Activated CD4-positive, alpha-beta T cell treated with anti-CD3 and anti-CD28 coated beads, Interleukin-2, amount 10 ng/mL, durations not matched to agents 24 days and 14 days (primary cell): Measurements from ENCODE around the gene ZC3H7A. TPM values are rescaled to one million over a fixed set of nuclear protein-coding genes. Genes with fewer than 3 reads are reported as not detected.
A peak's percentile ranks its signal among the peaks of the same experiment; 100 is the strongest.
"Not testable (repeated sequence)": the region's sequence is repeated elsewhere in the genome, so short reads cannot be mapped to it uniquely, and the experiment has no call there.

Source experiments
- DNase-seq: peaks from one replicate; pipeline ENCODE4 v3.0.0; 2022
- H3K27ac Mint-ChIP-seq: one replicate; pipeline ENCODE4 v1.8.0; 2022; ENCODE audit warnings: mild to moderate bottlenecking, mixed read lengths
- H3K27me3 Mint-ChIP-seq: one replicate; pipeline ENCODE4 v1.8.0; 2022; ENCODE audit warnings: mixed read lengths
- H3K36me3 Mint-ChIP-seq: one replicate; pipeline ENCODE4 v1.8.0; 2022; ENCODE audit warnings: low read depth, mild to moderate bottlenecking, mixed read lengths
- H3K4me1 Mint-ChIP-seq: one replicate; pipeline ENCODE4 v1.8.0; 2021; ENCODE audit warnings: mixed read lengths
- H3K4me3 Mint-ChIP-seq: one replicate; pipeline ENCODE4 v1.8.0; 2022; ENCODE audit warnings: mild to moderate bottlenecking, moderate library complexity, mixed read lengths
- H3K9me3 Mint-ChIP-seq: one replicate; pipeline ENCODE4 v1.8.0; 2021; ENCODE audit warnings: mixed read lengths
- intact Hi-C: fragments of 100-400 bp; cut with micrococcal nuclease; formaldehyde crosslinking; loops from one replicate; pipeline ENCODE4 v1.15.1; 2023
- total RNA-seq: library from RNA; stranded (reverse); gene quantifications from 2 replicates; pipeline ENCODE4 v1.2.3, GENCODE V29; 2022

Gene ZC3H7A
- total RNA-seq, 1 donor from 2014 or later, result 64.1 TPM

- H3K4me1 Mint-ChIP-seq, H3K4me3 Mint-ChIP-seq, H3K36me3 Mint-ChIP-seq, intact Hi-C loops, H3K27ac Mint-ChIP-seq, H3K9me3 Mint-ChIP-seq, DNase-seq, H3K27me3 Mint-ChIP-seq: not testable (repeated sequence)
Measured at GRCh38 chr16:11823645-11824044, 26.6 kb upstream of the ZC3H7A start.

GRCh38 chr16:11819798-11820197 is 22.7 kb upstream of the ZC3H7A start:
- Mint-ChIP-seq H3K4me1 (no peaks in the 10 kb centered on the region), H3K36me3 (no peaks in the 10 kb centered on the region), H3K4me3 (no peak overlapping the region), H3K27me3 (no peaks in the 10 kb centered on the region), H3K9me3 (no peaks in the 10 kb centered on the region), H3K27ac (no peak overlapping the region)
- no peak for DNase-seq
- intact Hi-C loops, result no loop called here

GRCh38 chr16:11818970-11819369 is 21.9 kb upstream of the ZC3H7A start:
- H3K4me1 Mint-ChIP-seq, H3K9me3 Mint-ChIP-seq, H3K4me3 Mint-ChIP-seq, DNase-seq, H3K36me3 Mint-ChIP-seq, intact Hi-C loops, H3K27me3 Mint-ChIP-seq, H3K27ac Mint-ChIP-seq: not testable (repeated sequence)

GRCh38 chr16:11816123-11816522 is 19.1 kb upstream of the ZC3H7A start:
- intact Hi-C loops, result no loop called here
- Mint-ChIP-seq H3K27ac (no peak overlapping the region), H3K27me3 (no peaks in the 10 kb centered on the region), H3K9me3 (no peaks in the 10 kb centered on the region), H3K36me3 (no peaks in the 10 kb centered on the region), H3K4me3 (no peak overlapping the region), H3K4me1 (no peaks in the 10 kb centered on the region)
- DNase-seq, result no peak

GRCh38 chr16:11814800-11815199 is 17.7 kb upstream of the ZC3H7A start:
- H3K4me3 Mint-ChIP-seq, H3K27ac Mint-ChIP-seq, H3K36me3 Mint-ChIP-seq, H3K9me3 Mint-ChIP-seq, DNase-seq, H3K27me3 Mint-ChIP-seq, H3K4me1 Mint-ChIP-seq: not testable (repeated sequence)
- intact Hi-C loops, result loop anchor here (5.0 kb wide), 1 partner anchor 407 kb away; no protein-coding TSS in a partner anchor

GRCh38 chr16:11806721-11807120 is 9.7 kb upstream of the ZC3H7A start:
- intact Hi-C loops, result no loop called here
- peaks cover 7% of the 10 kb centered on the region for H3K4me1 Mint-ChIP-seq
- no peak overlapping the region for H3K4me3 Mint-ChIP-seq
- H3K27ac Mint-ChIP-seq, result no peak overlapping the region
- DNase-seq, result no peak
- peaks cover 6% of the 10 kb centered on the region for H3K36me3 Mint-ChIP-seq
- H3K27me3 Mint-ChIP-seq, result no peaks in the 10 kb centered on the region
- H3K9me3 Mint-ChIP-seq, result peaks cover 5% of the 10 kb centered on the region

DNA sequence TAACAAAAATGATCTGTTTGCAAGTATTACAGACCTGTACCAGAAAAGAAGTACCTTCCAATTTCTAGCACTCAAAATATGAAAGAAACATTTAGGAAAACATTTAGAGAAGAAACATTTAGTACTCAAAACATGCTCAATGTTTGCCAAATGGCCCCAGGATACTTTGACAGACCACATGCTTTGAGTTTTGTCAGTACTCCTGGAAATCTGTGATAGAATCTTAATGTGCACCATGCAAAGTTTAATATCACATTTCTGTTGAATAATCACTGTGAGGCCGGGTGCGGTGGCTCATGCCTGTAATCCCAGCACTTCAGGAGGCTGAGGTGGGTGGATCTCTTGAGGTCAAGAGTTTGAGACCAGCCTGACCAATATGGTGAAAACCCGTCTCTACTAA is 8.5 kb upstream of the ZC3H7A start:
- no peaks in the 10 kb centered on the region for H3K27me3 Mint-ChIP-seq
- DNase-seq, result no peak
- H3K4me1 Mint-ChIP-seq, result peaks cover 10% of the 10 kb centered on the region
- intact Hi-C loops, result no loop called here
- peaks cover 6% of the 10 kb centered on the region for H3K36me3 Mint-ChIP-seq
- no peak overlapping the region for H3K27ac Mint-ChIP-seq
- H3K9me3 Mint-ChIP-seq, result peaks cover 5% of the 10 kb centered on the region
- H3K4me3 Mint-ChIP-seq, result no peak overlapping the region

GRCh38 chr16:11801481-11802021 is 4.5 kb upstream of the ZC3H7A start:
- H3K4me3 Mint-ChIP-seq, result peak overlapping the region; percentile 5
- no peaks in the 10 kb centered on the region for H3K27me3 Mint-ChIP-seq
- peaks cover 15% of the 10 kb centered on the region for H3K36me3 Mint-ChIP-seq
- DNase-seq, result no peak
- H3K4me1 Mint-ChIP-seq, result peaks cover 32% of the 10 kb centered on the region
- no peak overlapping the region for H3K27ac Mint-ChIP-seq
- H3K9me3 Mint-ChIP-seq, result no peaks in the 10 kb centered on the region
- intact Hi-C loops, result no loop called here

DNA sequence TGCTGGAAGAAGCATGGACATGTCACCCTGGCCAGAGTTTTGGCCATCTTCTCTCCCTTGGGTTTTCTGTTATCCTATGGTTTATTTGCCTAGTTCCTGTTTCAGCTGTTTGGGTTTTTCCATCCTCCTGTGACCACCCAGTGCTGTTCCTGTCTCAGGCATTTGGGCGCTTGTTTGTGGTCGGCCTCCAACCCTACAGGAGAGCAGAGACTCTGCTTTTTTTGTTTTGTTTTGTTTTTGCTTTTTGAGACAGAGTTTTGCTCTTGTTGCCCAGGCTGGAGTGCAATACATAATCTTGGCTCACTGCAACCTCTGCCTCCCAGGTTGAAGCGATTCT is 3.3 kb upstream of the ZC3H7A start:
- peak overlapping the region; percentile 95 for H3K27ac Mint-ChIP-seq
- peak; percentile 62 for DNase-seq
- peak overlapping the region; percentile 93 for H3K4me3 Mint-ChIP-seq
- intact Hi-C loops, result no loop called here
- H3K27me3 Mint-ChIP-seq, result no peaks in the 10 kb centered on the region
- H3K36me3 Mint-ChIP-seq, result peaks cover 23% of the 10 kb centered on the region
- H3K4me1 Mint-ChIP-seq, result peaks cover 41% of the 10 kb centered on the region
- no peaks in the 10 kb centered on the region for H3K9me3 Mint-ChIP-seq

GRCh38 chr16:11799509-11800381 is 2.7 kb upstream of the ZC3H7A start:
- Mint-ChIP-seq H3K4me1 (peaks cover 47% of the 10 kb centered on the region), H3K4me3 (peak overlapping the region; percentile 93), H3K9me3 (no peaks in the 10 kb centered on the region), H3K36me3 (peaks cover 29% of the 10 kb centered on the region), H3K27ac (peak overlapping the region; percentile 95), H3K27me3 (no peaks in the 10 kb centered on the region)
- peak; percentile 83 for DNase-seq
- intact Hi-C loops, result loop anchor here (5.0 kb wide), 1 partner anchor 217 kb away; no protein-coding TSS in a partner anchor

DNA sequence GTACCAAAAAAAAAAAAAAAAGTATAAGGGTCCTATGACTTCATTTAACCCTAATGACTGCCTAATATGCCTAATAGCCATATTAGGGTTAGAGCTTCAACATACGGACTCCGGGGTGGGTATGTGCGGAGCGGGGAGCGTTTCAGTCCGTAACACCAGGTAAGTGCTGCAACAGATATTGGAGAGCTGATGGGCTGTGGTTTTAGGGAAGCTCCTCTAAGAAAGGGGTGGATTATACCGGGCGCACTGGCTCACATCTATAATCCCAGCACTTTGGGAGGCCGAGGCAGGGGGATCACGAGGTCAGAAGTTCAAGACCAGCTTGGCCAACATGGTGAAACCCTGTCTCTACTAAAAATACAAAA is 1.9 kb upstream of the ZC3H7A start:
- peak overlapping the region; percentile 95 for H3K27ac Mint-ChIP-seq
- no peak for DNase-seq
- peak overlapping the region; percentile 93 for H3K4me3 Mint-ChIP-seq
- H3K36me3 Mint-ChIP-seq, result peaks cover 29% of the 10 kb centered on the region
- H3K4me1 Mint-ChIP-seq, result peaks cover 55% of the 10 kb centered on the region
- no peaks in the 10 kb centered on the region for H3K9me3 Mint-ChIP-seq
- no peaks in the 10 kb centered on the region for H3K27me3 Mint-ChIP-seq
- intact Hi-C loops, result loop anchor here (5.0 kb wide), 1 partner anchor 217 kb away; no protein-coding TSS in a partner anchor

DNA sequence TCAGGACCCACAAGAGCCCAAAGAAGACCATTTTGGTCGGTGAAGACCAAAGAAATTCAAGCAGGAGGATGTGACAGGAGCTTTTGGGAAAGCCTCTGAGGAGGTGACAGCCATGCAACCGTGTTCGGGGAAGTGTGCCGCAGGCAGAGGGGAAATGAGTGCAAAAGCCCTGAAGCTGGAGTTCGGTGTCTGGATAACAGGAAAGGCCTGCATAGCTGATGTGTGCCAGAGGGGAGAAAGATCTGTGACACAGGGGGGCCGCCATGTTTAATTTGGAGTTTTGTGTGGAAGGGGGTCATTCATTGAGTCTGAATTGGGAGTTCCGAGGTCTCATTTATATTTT is 870 bp upstream of the ZC3H7A start:
- Mint-ChIP-seq H3K4me3 (peak overlapping the region; percentile 93), H3K4me1 (peaks cover 64% of the 10 kb centered on the region), H3K27me3 (no peaks in the 10 kb centered on the region), H3K27ac (peak overlapping the region; percentile 95), H3K36me3 (peaks cover 33% of the 10 kb centered on the region), H3K9me3 (no peaks in the 10 kb centered on the region)
- intact Hi-C loops, result loop anchor here (1.0 to 5.0 kb wide), 5 partner anchors 15 to 216 kb away; partner anchors contain the start of genes RSL1D1 and TXNDC11
- DNase-seq, result peak; percentile 79

GRCh38 chr16:11796227-11797165 is 562 bp downstream of the ZC3H7A start:
- Mint-ChIP-seq H3K27me3 (no peaks in the 10 kb centered on the region), H3K4me3 (peak overlapping the region; percentile 87), H3K27ac (peak overlapping the region; percentile 93), H3K36me3 (peaks cover 37% of the 10 kb centered on the region), H3K4me1 (peaks cover 74% of the 10 kb centered on the region), H3K9me3 (no peaks in the 10 kb centered on the region)
- DNase-seq, result peak; percentile 82
- intact Hi-C loops, result loop anchor here (1.0 to 5.0 kb wide), 5 partner anchors 13 to 214 kb away; partner anchors contain the start of genes RSL1D1 and TXNDC11

- H3K27ac Mint-ChIP-seq, result peak overlapping the region; percentile 93
- peaks cover 78% of the 10 kb centered on the region for H3K4me1 Mint-ChIP-seq
- intact Hi-C loops, result loop anchor here (5.0 kb wide), 1 partner anchor 214 kb away; no protein-coding TSS in a partner anchor
- no peaks in the 10 kb centered on the region for H3K27me3 Mint-ChIP-seq
- DNase-seq, result peak; percentile 63
- peaks cover 42% of the 10 kb centered on the region for H3K36me3 Mint-ChIP-seq
- H3K4me3 Mint-ChIP-seq, result peak overlapping the region; percentile 87
- H3K9me3 Mint-ChIP-seq, result no peaks in the 10 kb centered on the region
Measured at GRCh38 chr16:11795887-11796226, 1.2 kb downstream of the ZC3H7A start.
